SK-N-SH (cell line): ENCODE data around the gene CAMK2D.

Experiments
- CTCF ChIP-seq: fragments of 200-600 bp; sonication (generic); IDR thresholded peaks from 2 replicates; pipeline ENCODE4 v1.6.1; 2017; ENCODE audit warnings: antibody characterized with exemption, mild to moderate bottlenecking, moderate library complexity
- MAX ChIP-seq: IDR thresholded peaks from 2 replicates; pipeline ENCODE4 v1.4.0; 2012; ENCODE audit warnings: low read depth
- REST ChIP-seq: IDR thresholded peaks from 2 replicates; pipeline ENCODE4 v1.6.1; 2012; ENCODE audit warnings: mild to moderate bottlenecking, low read depth, low read length, moderate library complexity
- SMC3 ChIP-seq: IDR thresholded peaks from 2 replicates; pipeline ENCODE4 v1.6.1; 2012; ENCODE audit warnings: low read depth, low read length, improper control_type of control experiment
- TEAD4 ChIP-seq: IDR thresholded peaks from 2 replicates; pipeline ENCODE4 v1.4.0; 2012; ENCODE audit warnings: mild to moderate bottlenecking, borderline replicate concordance; ENCODE audit not compliant: insufficient read depth
- ZBTB33 ChIP-seq: IDR thresholded peaks from 2 replicates; pipeline ENCODE4 v1.4.0; 2012; ENCODE audit warnings: low read depth, borderline replicate concordance

- no peak for TF ChIP-seq SMC3
- TF ChIP-seq REST: no peak
- no peak for TF ChIP-seq MAX
- no peak for TF ChIP-seq TEAD4
- TF ChIP-seq CTCF: no peak
- TF ChIP-seq ZBTB33: no peak
Observed at GRCh38 chr4:113646442-113646822, 115.1 kb downstream of the CAMK2D start.
